Hepatocyte (in vitro differentiated cells): Measurements from ENCODE around the gene SCAMP2.

ENCODE experiments used
- EZH2 ChIP-seq: fragments of 200-600 bp; sonication (generic); IDR thresholded peaks from 2 replicates; pipeline ENCODE4 v1.6.1; 2016; ENCODE audit warnings: antibody characterized with exemption, mild to moderate bottlenecking, borderline replicate concordance
- TF ChIP-seq, protein P1 (sequence below): fragments of 200-600 bp; sonication (generic); IDR thresholded peaks from 2 replicates; pipeline ENCODE4 v1.5.1; 2016; ENCODE audit warnings: antibody characterized with exemption, mild to moderate bottlenecking; ENCODE audit not compliant: poor library complexity

DNA sequence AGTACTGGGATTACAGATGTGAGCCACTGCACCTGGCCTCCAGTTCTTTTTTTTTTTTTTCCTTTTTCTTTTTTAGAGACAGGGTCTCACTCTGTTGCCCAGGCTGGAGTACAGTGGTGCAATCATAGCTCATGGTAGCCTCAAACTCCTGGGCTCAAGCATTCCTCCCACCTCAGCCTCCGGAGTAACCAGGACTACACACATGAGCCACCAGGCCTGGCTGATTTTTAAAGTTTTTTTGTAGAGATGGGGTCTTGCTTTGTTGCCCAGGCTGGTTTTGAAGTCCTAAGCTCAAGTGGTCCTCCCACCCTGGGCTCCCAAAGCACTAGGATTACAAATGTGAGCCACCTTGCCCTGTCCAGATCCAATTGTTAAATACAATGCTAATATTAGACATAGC is 16.6 kb downstream of the SCAMP2 start:
- TF ChIP-seq, protein P1, sequence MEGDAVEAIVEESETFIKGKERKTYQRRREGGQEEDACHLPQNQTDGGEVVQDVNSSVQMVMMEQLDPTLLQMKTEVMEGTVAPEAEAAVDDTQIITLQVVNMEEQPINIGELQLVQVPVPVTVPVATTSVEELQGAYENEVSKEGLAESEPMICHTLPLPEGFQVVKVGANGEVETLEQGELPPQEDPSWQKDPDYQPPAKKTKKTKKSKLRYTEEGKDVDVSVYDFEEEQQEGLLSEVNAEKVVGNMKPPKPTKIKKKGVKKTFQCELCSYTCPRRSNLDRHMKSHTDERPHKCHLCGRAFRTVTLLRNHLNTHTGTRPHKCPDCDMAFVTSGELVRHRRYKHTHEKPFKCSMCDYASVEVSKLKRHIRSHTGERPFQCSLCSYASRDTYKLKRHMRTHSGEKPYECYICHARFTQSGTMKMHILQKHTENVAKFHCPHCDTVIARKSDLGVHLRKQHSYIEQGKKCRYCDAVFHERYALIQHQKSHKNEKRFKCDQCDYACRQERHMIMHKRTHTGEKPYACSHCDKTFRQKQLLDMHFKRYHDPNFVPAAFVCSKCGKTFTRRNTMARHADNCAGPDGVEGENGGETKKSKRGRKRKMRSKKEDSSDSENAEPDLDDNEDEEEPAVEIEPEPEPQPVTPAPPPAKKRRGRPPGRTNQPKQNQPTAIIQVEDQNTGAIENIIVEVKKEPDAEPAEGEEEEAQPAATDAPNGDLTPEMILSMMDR, result no peak
- TF ChIP-seq EZH2, result no peak
